GM18502 (cell line): ENCODE data around the gene MDM1.
A peak's percentile ranks its signal among the peaks of the same experiment; 100 is the strongest.

Experiments used
- ATAC-seq: cut with Tn5 transposase; IDR thresholded peaks from one replicate; pipeline ENCODE4 v1.9.1; 2021; ENCODE audit warnings: mild to moderate bottlenecking; ENCODE audit not compliant: unreplicated experiment, poor library complexity

The MDM1 gene

DNA sequence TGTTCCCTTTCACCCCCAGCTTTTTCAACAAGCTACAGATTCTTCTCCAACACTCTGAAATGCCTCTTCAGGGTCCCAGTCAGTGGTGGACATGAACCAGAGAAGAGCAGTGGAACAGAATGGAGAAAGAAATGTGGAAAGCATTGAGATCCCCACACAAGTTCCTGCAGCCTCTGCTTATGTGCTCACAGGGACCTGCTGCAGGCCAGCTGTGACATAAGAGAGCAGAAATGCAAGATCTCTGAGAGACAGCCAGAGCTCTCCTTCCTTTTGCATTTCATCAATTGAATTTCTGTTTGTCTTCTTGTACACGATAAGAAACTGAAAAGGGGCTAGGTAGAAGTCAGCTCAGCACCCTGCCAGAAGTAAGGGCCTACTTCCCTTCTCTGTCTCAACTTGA, 6.2 kb downstream of the MDM1 start:
- ATAC-seq: no peak

DNA sequence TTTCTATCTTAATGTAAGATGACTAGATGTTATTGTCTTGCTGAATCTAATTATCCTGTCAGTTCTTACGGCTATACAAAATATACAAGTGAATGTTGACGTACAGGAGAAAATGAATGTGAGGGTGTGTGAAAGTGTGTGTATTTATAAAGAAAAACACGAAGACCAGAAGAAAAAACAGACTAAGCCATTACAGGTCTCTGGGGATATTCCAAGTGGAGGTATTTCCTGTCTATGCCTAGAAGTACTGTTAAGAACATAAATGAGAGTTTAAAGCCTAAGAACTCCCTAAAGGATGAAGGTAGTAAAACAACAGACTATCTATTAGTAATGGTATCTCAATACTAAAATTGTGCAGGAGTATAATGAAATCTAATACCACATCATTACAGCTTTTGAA, 7.6 kb downstream of the MDM1 start:
- no peak for ATAC-seq

DNA sequence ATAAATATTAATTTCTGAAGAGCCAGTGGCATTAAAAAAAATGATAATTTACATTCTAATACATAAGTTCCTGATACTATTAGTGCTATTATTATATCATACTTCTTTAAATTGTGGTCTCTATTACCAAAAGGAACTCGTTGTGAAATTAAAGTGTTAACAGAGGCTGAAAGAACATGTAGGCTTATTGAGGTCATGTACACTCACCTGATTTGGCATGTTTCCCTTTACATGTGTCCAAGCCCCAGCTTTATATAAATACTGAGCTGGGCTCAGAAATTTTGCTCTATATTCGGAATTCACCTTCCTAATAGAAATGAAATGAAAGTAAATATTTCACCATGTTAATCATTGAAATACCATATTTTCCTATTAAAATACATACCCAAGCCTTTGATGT, 11.0 kb downstream of the MDM1 start:
- ATAC-seq: no peak

DNA sequence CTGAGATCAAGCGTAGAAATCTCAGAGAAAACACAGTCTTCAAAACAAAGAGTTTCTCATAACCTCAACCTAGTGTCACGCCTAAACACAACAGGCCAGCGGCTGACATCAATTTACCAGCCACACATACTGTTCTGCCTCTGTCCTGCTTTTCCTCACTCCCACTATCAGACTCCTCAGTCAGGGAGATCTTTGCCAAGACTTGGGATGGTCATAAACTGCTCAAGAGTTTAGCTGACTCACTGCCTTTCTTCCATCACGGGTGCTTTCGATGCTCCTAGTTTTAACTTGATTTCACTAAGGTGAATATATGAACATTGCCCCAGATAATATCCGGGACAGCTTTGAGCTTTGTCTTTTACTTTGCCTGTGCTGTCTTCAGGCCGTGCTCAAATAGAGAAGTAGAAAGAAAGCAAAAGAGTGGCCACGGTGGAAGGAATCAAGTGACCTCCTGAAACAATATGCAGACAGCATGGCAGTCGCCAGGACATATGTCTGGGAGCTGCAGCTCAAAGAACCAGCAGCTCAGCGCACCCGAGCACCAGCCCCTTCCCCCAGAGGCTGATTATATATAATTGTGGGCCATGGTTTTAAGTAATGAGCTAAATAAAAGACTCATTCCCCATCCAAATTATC, 12.1 kb downstream of the MDM1 start:
- no peak for ATAC-seq

DNA sequence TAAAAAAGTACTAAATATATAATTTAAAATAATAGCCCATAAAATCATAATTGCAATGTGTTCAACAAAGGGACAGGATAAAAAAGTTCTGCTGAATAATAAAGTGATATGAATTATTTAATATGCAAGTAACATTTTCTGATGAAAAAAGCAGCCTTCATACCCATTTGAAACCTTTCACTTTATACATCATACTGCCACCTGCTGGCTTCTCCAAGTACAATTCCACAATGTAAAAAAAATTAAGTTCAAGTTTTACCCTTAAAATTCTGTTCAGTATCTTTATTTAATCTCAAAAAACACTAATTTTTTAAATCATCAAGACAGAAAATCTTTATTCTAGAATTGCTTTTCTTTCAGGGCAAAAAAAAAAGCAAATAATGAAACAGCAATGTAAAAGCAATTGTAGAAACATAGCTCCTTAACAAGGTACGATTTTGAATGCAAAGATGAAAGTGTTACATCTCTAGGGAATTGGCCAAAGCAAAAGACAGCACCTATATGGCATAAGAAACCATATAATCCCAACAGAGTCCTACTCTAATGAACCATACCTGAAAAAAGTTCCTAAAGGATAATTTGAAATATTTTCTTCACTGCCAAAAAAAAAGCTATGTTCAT, 15.0 kb downstream of the MDM1 start:
- no peak for ATAC-seq

DNA sequence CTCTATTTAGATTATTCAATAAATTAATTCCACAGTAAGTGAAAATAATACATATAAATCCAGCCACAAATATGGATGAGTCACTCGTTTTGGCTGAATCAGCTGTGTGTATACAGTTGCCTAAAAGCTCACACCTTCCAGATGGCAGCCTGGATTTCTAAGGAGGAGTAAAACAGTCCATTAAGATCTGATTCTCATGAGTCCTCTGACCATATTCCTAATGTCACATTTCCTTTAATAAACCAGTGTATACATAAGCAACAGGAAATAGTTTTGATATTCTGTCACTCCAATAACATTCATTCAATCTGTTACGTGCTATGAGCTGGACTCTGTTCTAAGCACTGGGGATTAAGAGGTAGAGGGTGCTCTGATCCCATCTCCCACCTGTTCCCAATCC, 21.8 kb downstream of the MDM1 start:
- no peak for ATAC-seq

DNA sequence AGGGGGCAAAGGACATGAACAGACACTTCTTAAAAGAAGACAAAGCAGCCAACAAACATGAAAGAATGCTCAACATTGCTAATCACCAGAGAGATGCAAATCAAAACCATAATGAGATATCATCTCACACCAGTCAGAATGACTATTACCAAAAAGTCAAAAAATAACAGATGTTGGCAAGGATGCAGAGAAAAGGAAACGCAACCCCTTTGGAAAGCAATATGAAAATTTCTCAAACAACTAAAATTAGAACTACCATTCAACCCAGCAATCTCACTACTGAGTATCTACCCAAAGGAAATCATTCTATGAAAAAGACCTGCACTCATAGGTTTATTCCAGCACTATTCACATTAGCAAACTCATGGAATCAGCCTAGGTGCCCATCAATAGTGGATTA, 25.6 kb downstream of the MDM1 start:
- peak; percentile 64 for ATAC-seq

DNA sequence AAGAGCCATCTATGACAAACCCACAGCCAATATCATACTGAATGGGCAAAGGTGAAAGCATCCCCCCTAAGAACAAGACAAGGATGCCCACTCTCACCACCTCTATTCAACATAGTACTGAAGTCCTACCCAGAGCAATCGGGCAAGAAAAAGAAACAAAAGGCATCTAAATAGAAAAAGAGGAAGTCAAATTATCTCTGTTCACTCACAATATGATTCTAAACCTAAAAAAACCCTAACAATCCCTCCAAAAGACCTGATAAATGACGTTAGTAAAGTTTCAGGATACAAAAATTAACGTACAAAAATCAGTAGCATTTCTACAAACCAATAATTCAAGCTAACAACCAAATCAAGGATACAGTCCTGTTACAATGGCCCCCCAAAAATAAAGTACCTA, 26.9 kb downstream of the MDM1 start:
- ATAC-seq: peak; percentile 70

DNA sequence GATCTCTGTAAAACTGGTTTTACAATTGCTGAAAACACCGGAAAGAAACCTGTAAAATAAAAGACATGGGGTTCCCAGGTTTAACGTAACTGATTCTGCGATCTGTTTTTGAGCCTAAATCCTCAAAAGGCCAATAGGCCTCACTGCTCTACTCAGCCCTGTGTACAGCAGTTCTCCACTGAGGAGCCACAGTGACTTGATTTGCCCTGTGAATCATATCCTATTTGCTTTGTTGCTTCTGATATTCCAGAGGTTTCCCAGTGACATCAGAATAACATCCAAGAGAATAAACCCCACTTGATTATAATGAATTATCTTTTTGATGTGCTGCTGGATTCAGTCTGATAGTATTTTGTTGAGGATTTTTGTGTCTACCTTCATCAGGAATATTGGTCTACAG, 27.5 kb downstream of the MDM1 start:
- ATAC-seq: no peak

DNA sequence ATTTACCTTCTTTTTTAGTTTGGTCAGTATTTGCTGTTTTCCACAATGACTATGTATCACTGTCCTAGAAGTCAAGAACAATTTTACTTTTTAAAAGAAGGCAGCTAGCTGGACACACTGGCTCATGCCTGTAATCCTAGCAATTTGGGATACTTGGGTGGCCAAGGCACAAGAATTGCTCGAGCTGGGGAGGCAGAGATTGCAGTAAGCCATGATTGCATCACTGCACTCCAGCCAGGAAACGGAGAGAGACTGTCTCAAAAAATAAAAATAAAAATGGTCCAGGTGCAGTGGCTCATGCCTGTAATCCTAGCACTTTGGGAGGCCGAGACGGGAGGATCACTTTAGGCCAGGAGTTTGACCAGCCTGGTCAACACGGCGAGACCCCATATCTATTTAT, 28.3 kb downstream of the MDM1 start:
- no peak for ATAC-seq

DNA sequence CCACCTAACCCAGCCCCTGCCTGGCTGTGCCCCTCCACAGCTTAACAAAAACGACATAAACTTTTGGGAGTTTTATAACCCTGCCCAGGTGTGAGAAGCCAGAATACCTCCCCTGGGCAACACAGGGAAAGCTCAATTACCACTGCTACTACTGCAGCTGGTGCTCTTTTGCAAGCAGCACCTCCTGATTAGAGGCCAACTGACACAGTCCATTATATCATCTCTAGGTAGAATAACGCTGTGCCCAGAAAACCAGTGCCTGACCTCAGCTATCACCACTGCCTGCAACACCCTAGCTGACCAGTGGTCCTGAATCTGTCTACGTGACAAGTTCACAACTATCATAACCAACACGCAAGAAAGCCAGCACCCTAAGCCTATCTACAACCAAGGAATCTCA, 34.2 kb downstream of the MDM1 start:
- ATAC-seq: no peak

DNA sequence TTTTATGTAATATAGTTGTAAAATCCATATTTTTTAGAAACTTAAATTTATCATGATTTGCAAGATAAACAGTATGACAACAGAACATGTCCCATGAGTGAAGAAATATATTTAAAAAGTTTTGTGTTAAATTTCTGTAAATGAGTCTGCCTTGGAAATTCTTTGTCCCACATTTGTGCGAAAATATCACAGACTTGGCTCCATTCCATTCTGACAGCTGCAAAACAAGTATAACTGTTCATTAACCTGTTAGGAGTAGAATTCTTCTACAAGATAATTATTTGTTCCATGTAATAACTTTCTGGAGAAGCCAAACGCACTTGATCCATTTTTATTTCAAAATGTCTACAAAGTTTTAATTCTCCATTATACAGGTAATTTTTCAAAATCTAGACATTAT, 37.9 kb downstream of the MDM1 start:
- ATAC-seq: no peak

DNA sequence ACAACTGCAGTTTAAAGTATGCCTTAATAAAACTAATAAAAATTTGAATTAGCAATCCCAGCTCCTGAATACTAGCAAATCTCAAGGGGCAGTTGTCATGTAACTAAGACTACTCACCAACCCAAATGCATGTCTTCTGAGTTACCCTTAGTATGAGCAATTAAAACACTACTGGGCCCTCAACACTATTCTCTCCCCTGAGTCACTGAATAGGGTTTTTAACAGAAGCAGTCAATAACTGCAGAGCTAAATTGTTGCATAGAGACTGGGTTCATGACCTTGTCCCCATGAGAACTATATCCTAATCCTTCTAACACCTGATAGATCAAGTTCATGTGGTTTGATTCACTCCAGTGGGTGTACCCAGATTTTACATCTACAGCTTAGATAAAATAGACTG, 38.8 kb downstream of the MDM1 start:
- ATAC-seq: no peak

DNA sequence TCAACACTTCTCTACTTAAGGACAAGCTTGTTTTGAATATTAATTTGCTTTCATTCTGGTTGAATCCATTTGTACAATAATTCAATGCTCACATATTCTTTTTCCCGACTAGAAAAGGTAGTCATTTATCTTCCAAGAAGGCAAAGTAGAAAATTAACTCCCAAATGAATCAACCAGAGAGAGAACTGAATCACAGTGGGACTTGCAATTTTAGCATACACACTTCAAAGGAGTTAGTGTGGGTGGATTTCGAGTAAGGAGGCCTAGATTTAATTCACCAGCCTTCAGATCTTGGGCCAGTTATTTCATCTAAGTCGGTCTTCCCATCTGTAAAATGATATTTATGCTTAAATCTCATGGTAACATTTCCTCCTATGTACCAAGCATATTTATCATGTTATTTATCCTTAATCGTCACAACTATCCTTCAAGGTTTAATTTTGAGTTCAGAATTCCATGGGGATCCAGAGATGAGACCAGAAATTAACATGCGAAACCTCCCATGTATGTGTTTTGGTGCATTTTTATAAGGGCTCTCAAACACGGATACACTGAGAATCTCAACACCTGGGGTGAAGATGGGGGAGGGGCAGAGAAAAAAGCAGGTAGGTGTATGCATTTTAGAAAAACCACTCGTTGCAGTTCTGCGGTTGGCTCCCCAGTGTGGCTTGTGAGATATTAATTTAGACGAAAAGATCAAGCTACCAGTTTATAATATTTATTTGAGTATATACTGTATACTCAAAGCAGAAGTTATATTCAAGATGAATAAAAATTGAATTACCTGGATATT, 39.8 kb downstream of the MDM1 start:
- ATAC-seq: no peak

DNA sequence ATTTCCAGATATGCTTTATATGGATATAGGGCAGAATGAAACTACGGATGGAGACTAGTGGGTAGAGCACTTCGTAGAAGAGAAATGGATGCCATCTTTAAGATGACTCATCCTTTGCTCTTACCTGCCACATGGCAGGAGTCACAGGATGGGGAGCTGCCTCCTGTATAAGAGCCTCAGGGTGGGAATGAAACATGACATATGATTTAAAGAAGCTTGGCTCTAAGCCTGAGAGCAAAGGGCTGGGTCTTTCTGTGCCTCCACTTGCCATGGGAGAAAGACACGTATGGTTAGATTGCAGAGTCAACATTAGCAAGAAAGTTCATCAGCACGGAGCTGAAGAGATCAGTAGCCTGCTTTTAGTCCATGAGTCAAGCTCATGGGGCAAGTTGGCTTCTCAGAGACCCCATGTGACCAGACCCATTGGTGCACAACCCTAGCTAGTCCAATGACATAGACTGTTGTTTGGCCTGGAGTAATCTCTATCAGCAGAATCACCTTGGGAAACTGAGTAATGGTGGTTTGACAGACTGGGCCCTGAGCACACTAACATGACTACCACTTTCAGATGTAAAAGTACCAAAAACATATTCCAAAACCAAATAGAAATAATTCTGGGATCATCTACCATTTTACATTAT, 40.6 kb downstream of the MDM1 start:
- ATAC-seq: no peak

DNA sequence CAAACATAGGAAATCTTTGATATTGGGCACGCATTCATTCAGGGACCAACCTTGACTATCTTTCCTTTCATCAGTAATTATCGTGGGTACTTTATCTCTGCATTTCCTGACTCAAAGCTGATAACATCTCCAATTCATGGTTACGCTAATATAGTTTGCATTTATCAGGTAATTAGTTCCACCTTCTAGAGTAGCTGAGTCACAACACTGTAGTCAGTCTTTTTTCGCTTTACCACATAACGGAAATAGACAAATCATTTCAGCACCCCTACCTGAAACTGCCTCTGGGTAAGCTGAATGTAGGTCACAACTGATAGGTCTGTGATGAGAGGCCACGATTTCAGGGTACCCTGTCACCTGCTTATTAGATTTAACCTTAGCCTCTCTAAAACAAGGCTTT, 42.0 kb downstream of the MDM1 start:
- peak; percentile 99 for ATAC-seq

DNA sequence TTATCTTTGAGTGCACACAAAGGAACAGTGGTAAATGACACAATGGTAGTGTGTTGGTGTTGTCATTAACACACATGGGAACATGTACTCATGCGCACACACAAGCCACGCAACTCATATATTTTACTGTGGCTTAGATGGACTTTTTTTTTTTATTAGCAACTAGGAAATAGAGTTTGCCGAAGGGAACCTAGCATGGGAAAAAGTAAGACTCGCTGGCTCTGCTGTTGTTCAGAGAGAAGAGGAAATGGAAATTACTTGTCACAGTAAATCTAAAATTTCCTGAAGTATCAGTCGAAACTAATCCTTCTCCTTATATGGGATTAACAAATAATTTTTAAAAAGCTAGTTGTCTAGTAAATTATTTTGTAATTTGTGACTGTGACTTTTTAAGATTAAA, 45.1 kb downstream of the MDM1 start:
- ATAC-seq: no peak

DNA sequence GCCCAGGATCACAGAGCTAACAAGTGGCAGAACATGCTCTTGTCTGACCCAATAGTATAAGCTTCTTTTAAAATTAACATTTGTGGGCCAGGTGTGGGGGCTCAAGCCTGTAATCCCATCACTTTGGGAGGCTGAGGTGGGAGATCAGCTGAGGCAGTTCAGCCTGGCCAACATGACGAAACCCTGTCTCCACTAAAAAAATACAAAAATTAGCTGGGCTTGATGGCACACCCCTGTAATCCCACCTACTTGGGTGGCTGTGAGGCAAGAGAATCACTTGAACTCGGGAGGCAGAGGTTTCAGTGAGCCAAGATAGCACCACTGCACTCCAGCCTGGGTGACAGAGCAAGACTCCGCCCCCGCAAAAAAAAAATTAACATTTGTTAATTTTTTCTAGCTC, 45.8 kb downstream of the MDM1 start:
- ATAC-seq: no peak

DNA sequence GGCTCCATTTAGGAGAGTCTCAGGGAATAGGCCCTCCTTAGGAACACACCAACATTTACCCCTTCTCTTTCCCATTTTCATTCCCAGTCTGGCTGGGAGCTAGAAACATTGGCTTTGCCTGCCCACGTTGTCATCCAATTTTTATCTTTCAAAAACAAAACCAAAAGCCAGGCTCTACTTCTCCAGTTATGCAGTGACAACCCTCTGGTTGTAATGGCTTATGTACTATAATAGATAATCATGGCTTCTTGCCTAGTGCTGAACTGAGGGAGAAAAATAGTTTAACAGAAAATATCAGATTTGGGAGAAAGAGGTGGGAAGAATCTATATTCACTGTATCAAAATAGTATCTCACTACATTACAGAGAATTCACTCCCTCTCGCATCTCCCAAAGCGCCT, 46.6 kb downstream of the MDM1 start:
- no peak for ATAC-seq

DNA sequence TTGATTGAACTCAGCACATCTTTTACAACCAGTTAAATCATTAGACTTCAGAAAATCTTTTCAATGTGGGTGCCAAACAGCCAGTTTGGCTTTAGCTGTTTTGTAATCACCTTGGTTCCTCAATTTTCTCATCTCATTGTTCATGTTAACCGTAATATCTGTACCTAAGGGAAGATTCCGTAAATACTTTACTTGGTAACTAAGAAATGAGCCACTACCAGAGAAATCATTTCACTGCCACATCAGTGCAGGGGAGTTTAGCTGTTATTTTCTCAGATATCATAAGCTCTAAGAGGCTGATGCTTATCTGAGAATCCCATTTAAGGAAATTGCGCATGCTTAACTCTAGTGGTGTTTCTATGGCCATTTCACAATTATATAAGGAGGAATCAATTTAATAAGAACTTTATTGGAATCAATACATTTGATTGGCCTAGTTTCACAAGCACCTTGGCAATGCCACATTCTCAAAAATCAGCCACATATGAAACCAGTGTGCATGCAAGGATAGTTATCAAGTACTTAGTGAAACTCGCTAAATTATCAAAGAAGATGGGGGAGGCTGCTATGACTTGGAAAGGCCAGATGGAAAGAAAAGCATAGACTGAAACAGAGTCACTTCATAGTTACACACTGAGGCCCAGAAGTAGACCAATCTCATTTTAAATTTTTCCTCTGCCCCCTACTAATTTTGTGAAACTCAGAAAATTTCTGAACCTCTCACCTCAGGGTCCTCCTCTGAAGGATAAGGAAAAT, 50.7 kb downstream of the MDM1 start:
- no peak for ATAC-seq

DNA sequence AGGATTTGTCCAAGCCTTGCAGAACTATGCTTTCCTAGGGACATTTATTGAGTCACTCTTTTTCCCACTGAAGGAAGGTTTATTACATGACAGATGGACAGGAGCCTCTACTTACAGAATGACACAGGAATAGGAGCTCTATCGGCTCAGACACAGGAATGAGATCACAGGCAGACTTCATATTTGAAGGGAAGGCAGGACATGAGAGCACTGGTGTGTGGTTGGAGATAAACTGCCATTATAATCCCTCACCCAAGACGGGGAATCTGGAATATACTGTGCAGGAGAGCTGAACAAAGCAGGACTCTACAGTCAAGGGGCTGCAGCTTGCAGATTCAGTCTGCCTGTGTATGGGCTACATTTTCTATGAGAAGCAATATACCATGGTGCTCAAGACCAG, 51.9 kb downstream of the MDM1 start:
- ATAC-seq: no peak
